HG02798 (cell line): ENCODE data around the gene RND2.

Experiments used
- ATAC-seq: cut with Tn5 transposase; IDR thresholded peaks from one replicate; pipeline ENCODE4 v1.9.1; 2021; ENCODE audit warnings: mild to moderate bottlenecking; ENCODE audit not compliant: unreplicated experiment, poor library complexity

Gene RND2

GRCh38 chr17:43003542-43004172 is 21.4 kb upstream of the RND2 start:
- ATAC-seq, result no peak

- peak; percentile 93 for ATAC-seq
These were observed 18.1 kb upstream of the RND2 start, which contains the start of gene IFI35 for GRCh38 chr17:43006639-43007551. Gene IFI35, plus strand, starts transcription at chr17:43006784. Its CDS starts 164 bp downstream, at chr17:43006948.

GRCh38 chr17:43010667-43011308 is 14.2 kb upstream of the RND2 start:
- ATAC-seq, result no peak

GRCh38 chr17:43011728-43012472 is 13.1 kb upstream of the RND2 start:
- ATAC-seq, result no peak

- ATAC-seq, result no peak
These were observed 11.7 kb upstream of the RND2 start for GRCh38 chr17:43013296-43013695.

- no peak for ATAC-seq
These were observed 10.9 kb upstream of the RND2 start for GRCh38 chr17:43014020-43014648.

GRCh38 chr17:43014649-43015542 is 10.1 kb upstream of the RND2 start:
- ATAC-seq, result no peak

GRCh38 chr17:43015579-43015978 is 9.5 kb upstream of the RND2 start:
- no peak for ATAC-seq

GRCh38 chr17:43016216-43016615 is 8.8 kb upstream of the RND2 start:
- no peak for ATAC-seq

GRCh38 chr17:43018008-43018853 is 6.8 kb upstream of the RND2 start:
- no peak for ATAC-seq

- ATAC-seq, result no peak
These were observed 6.1 kb upstream of the RND2 start for GRCh38 chr17:43018932-43019331.

GRCh38 chr17:43019418-43019817 is 5.6 kb upstream of the RND2 start:
- ATAC-seq, result no peak

- ATAC-seq, result no peak
These were observed 4.9 kb upstream of the RND2 start for GRCh38 chr17:43020030-43020621.

GRCh38 chr17:43020789-43021740 is 4.0 kb upstream of the RND2 start:
- no peak for ATAC-seq

- peak; percentile 53 for ATAC-seq
These were observed 3.1 kb upstream of the RND2 start, which contains the start of gene VAT1 for GRCh38 chr17:43021741-43022512. Gene VAT1, minus strand, starts transcription at chr17:43022385. Its CDS starts 63 bp downstream, at chr17:43022322.

- ATAC-seq, result no peak
These were observed 243 bp downstream of the RND2 start for GRCh38 chr17:43025290-43025657.
